Mesendoderm (in vitro differentiated cells): ENCODE data around the gene EPM2A.
"Not testable (repeated sequence)": the region's sequence is repeated elsewhere in the genome, so short reads cannot be mapped to it uniquely, and the experiment has no call there.

Experiments used
- DNase-seq: peaks from one replicate; pipeline ENCODE4 v3.0.0; 2013
- H2AK5ac ChIP-seq: 2 replicates; pipeline ENCODE4 v1.6.1; 2013; ENCODE audit warnings: low read length, inconsistent platforms
- H2BK120ac ChIP-seq: 2 replicates; pipeline ENCODE4 v1.6.1; 2013; ENCODE audit warnings: low read depth, mild to moderate bottlenecking, low read length, moderate library complexity, mixed read lengths
- H2BK15ac ChIP-seq: replicated peaks from 2 replicates; pipeline ENCODE4 v1.6.1; 2013; ENCODE audit warnings: low read depth, mild to moderate bottlenecking, moderate library complexity
- H2BK5ac ChIP-seq: 2 replicates; pipeline ENCODE4 v1.6.1; 2013; ENCODE audit warnings: low read length, inconsistent platforms
- H3K18ac ChIP-seq: 2 replicates; pipeline ENCODE4 v1.6.1; 2013; ENCODE audit warnings: mild to moderate bottlenecking, low read length, mixed read lengths
- H3K23ac ChIP-seq: one replicate; pipeline ENCODE4 v1.6.1; 2013; ENCODE audit warnings: low read length
- H3K27ac ChIP-seq: 2 replicates; pipeline ENCODE4 v1.5.1; 2013; ENCODE audit warnings: low read depth, mild to moderate bottlenecking, inconsistent platforms, low read length, moderate library complexity
- H3K27me3 ChIP-seq: 2 replicates; pipeline ENCODE4 v1.6.1; 2013; ENCODE audit warnings: low read length, control low read depth, mild to moderate bottlenecking, inconsistent platforms; ENCODE audit not compliant: insufficient read depth, poor library complexity
- H3K36me3 ChIP-seq: 2 replicates; pipeline ENCODE4 v1.6.1; 2013; ENCODE audit warnings: low read length, inconsistent platforms; ENCODE audit not compliant: control insufficient read depth, insufficient read depth
- H3K4ac ChIP-seq: one replicate; pipeline ENCODE4 v1.6.1; 2013; ENCODE audit warnings: low read depth, mild to moderate bottlenecking, low read length, moderate library complexity
- H3K4me1 ChIP-seq: 2 replicates; pipeline ENCODE4 v1.6.1; 2013; ENCODE audit warnings: low read depth, low read length, inconsistent platforms; ENCODE audit not compliant: control insufficient read depth
- H3K4me2 ChIP-seq: 2 replicates; pipeline ENCODE4 v1.6.1; 2013; ENCODE audit warnings: low read length
- H3K4me3 ChIP-seq: 2 replicates; pipeline ENCODE4 v1.5.1; 2013; ENCODE audit warnings: mild to moderate bottlenecking, low read length
- H3K56ac ChIP-seq: one replicate; pipeline ENCODE4 v1.6.1; 2013; ENCODE audit warnings: low read length
- H3K79me1 ChIP-seq: 2 replicates; pipeline ENCODE4 v1.6.1; 2013; ENCODE audit warnings: low read length, inconsistent platforms
- H3K79me2 ChIP-seq: 2 replicates; pipeline ENCODE4 v1.6.1; 2013; ENCODE audit warnings: mild to moderate bottlenecking, low read length; ENCODE audit not compliant: control insufficient read depth, insufficient read depth
- H3K9ac ChIP-seq: 2 replicates; pipeline ENCODE4 v1.6.1; 2013; ENCODE audit warnings: low read length, inconsistent platforms
- H4K5ac ChIP-seq: one replicate; pipeline ENCODE4 v1.6.1; 2013; ENCODE audit warnings: low read length
- H4K8ac ChIP-seq: one replicate; pipeline ENCODE4 v1.6.1; 2013; ENCODE audit warnings: low read depth, mild to moderate bottlenecking, control low read depth, low read length, moderate library complexity
- WGBS: extraction: QIAGEN DNeasy Blood & Tissue Kit; methylation state at CpG from one replicate; pipeline ENCODE4 v1.1.7; 2013; ENCODE audit warnings: low lambda C conversion rate, missing lambda C conversion rate; ENCODE audit not compliant: insufficient coverage; ENCODE audit errors: extremely low coverage; 5-methylcytosine and 5-hydroxymethylcytosine counted together

Gene EPM2A

DNA sequence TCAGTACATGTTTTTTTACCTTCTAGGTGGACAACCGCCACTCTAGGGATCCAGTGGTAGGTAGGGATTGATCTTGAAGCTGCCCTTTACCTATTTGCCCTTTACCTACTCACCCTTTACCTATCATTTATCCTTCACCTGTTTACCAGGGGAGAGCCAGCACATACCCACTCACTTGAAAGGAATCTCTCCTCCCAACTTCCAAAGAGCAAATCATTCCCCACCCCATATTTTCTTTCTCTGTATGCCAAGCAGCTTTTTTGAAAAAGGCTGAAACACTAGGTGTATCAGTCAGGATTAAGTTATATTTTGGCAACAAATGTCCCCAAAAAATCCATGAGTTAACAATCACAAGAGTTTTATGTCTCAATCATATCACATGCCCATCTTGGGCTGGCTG lies 10.5 kb upstream of the EPM2A start:
- Histone ChIP-seq H3K9ac (no peak overlapping the region), H4K8ac (no peak overlapping the region), H3K79me2 (no peaks in the 10 kb centered on the region), H3K4me2 (no peak overlapping the region), H3K36me3 (no peaks in the 10 kb centered on the region), H3K56ac (no peak overlapping the region), H2BK5ac (no peak overlapping the region), H3K27ac (no peak overlapping the region), H2BK120ac (no peak overlapping the region), H3K23ac (no peak overlapping the region), H3K4ac (no peak overlapping the region), H3K4me3 (no peak overlapping the region), H2BK15ac (no peak overlapping the region), H3K79me1 (no peaks in the 10 kb centered on the region), H3K4me1 (no peaks in the 10 kb centered on the region), H3K18ac (no peak overlapping the region), H3K27me3 (no peaks in the 10 kb centered on the region), H2AK5ac (no peak overlapping the region), H4K5ac (no peak overlapping the region)
- no CpG with 5 or more reads among the region's 1 CpG for WGBS
- no peak for DNase-seq

GRCh38 chr6:145744619-145745018 lies 9.3 kb upstream of the EPM2A start:
- Histone ChIP-seq H2AK5ac (no peak overlapping the region), H4K5ac (no peak overlapping the region), H2BK15ac (no peak overlapping the region), H3K9ac (no peak overlapping the region), H3K4ac (no peak overlapping the region), H3K79me2 (no peaks in the 10 kb centered on the region), H3K27me3 (no peaks in the 10 kb centered on the region), H3K4me1 (no peaks in the 10 kb centered on the region), H3K27ac (no peak overlapping the region), H3K36me3 (no peaks in the 10 kb centered on the region), H3K4me2 (no peak overlapping the region), H2BK5ac (no peak overlapping the region), H4K8ac (no peak overlapping the region), H3K56ac (no peak overlapping the region), H3K4me3 (no peak overlapping the region), H3K23ac (no peak overlapping the region), H3K18ac (no peak overlapping the region), H3K79me1 (no peaks in the 10 kb centered on the region), H2BK120ac (no peak overlapping the region)
- WGBS = no CpG with 5 or more reads among the region's 2 CpGs
- no peak for DNase-seq

DNA sequence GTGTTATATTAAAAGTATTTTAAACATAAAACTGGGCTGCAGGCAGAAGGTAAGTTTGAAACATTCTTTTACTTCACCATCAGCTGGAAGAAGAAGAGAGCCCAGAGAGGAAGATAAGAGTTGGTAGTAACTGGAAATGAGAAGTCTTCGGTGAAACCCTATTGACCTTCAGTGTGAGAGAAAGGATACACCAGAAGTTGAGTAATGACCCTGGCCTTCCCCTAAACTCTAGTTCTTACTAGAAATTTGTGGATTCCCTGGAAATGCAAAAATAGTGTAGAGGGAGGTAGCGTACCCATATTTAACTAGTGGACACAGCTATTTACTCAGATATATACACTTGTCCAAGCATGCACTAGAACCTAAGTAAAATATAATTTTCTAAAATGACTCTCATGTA lies 8.0 kb upstream of the EPM2A start:
- Histone ChIP-seq H3K36me3 (no peaks in the 10 kb centered on the region), H4K5ac (no peak overlapping the region), H3K27me3 (no peaks in the 10 kb centered on the region), H3K4ac (no peak overlapping the region), H4K8ac (no peak overlapping the region), H3K23ac (no peak overlapping the region), H3K4me2 (no peak overlapping the region), H3K27ac (no peak overlapping the region), H3K4me1 (no peaks in the 10 kb centered on the region), H3K18ac (no peak overlapping the region), H3K9ac (no peak overlapping the region), H2AK5ac (no peak overlapping the region), H2BK5ac (no peak overlapping the region), H3K4me3 (no peak overlapping the region), H3K56ac (no peak overlapping the region), H2BK15ac (no peak overlapping the region), H3K79me2 (no peaks in the 10 kb centered on the region), H3K79me1 (no peaks in the 10 kb centered on the region), H2BK120ac (no peak overlapping the region)
- WGBS = no CpG with 5 or more reads among the region's 2 CpGs
- no peak for DNase-seq

DNA sequence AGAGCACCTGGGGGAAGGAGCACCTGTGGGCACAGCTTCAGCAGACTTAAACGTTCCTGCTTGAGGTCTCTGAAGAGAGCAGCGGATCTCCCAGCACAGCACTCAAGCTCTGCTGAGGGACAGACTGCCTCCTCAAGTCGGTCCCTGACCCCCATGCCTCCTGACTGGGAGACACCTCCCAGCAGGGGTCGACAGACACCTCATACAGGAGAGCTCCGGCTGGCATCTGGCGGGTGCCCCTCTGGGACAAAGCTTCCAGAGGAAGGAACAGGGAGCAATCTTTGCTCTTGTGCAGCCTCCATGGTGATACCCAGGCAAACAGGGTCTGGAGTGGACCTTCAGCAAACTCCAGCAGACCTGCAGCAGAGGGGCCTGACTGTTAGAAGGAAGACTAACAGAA lies 7.2 kb upstream of the EPM2A start:
- not testable (repeated sequence) for H4K8ac ChIP-seq, H3K4me1 ChIP-seq, DNase-seq, H3K18ac ChIP-seq, H3K27me3 ChIP-seq, H3K9ac ChIP-seq, H3K23ac ChIP-seq, H2BK120ac ChIP-seq, H3K4me3 ChIP-seq, H4K5ac ChIP-seq, H3K4ac ChIP-seq, H3K4me2 ChIP-seq, H3K79me1 ChIP-seq, H2BK5ac ChIP-seq, H2AK5ac ChIP-seq, H3K36me3 ChIP-seq, H2BK15ac ChIP-seq, H3K56ac ChIP-seq, H3K79me2 ChIP-seq, H3K27ac ChIP-seq
- no CpG with 5 or more reads among the region's 6 CpGs for whole genome bisulfite sequencing

DNA sequence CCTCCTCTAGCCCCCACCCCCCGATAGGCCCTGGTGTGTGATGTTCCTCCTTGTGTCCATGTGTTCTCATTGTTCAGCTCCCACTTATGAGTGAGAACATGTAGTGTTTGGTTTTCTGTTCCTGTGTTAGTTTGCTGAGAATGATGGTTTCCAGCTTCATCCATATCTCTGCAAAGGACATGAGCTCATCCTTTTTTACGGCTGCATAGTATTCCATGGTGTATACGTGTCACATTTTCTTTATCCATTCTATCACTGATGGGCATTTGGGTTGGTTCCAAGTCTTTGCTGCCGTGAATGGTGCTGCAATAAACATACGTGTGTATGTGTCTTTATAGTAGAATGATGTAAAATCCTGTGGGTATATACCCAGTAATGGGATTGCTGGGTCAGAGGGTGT lies 4.4 kb upstream of the EPM2A start:
- not testable (repeated sequence) for H3K27me3 ChIP-seq, H4K8ac ChIP-seq, H3K4ac ChIP-seq, H3K9ac ChIP-seq, H3K27ac ChIP-seq, DNase-seq, H3K79me2 ChIP-seq, H3K4me2 ChIP-seq, H3K18ac ChIP-seq, H3K79me1 ChIP-seq, H2BK120ac ChIP-seq, H3K56ac ChIP-seq, H2BK5ac ChIP-seq, H3K4me1 ChIP-seq, H2AK5ac ChIP-seq, H4K5ac ChIP-seq, H3K36me3 ChIP-seq, H3K23ac ChIP-seq, H3K4me3 ChIP-seq, H2BK15ac ChIP-seq
- no CpG with 5 or more reads among the region's 5 CpGs for WGBS

GRCh38 chr6:145738265-145738664 lies 2.9 kb upstream of the EPM2A start:
- H2BK15ac ChIP-seq = no peak overlapping the region
- no peak overlapping the region for H2BK120ac ChIP-seq
- no peaks in the 10 kb centered on the region for H3K36me3 ChIP-seq
- no peak overlapping the region for H3K18ac ChIP-seq
- no peak overlapping the region for H3K56ac ChIP-seq
- H3K79me1 ChIP-seq = no peaks in the 10 kb centered on the region
- no peak overlapping the region for H3K4ac ChIP-seq
- H3K27ac ChIP-seq = no peak overlapping the region
- no peak overlapping the region for H3K23ac ChIP-seq
- no peak overlapping the region for H3K4me3 ChIP-seq
- H2AK5ac ChIP-seq = no peak overlapping the region
- DNase-seq = no peak
- no peaks in the 10 kb centered on the region for H3K79me2 ChIP-seq
- H3K9ac ChIP-seq = no peak overlapping the region
- H3K4me1 ChIP-seq = no peaks in the 10 kb centered on the region
- H4K8ac ChIP-seq = no peak overlapping the region
- no peak overlapping the region for H3K4me2 ChIP-seq
- no peaks in the 10 kb centered on the region for H3K27me3 ChIP-seq
- no peak overlapping the region for H4K5ac ChIP-seq
- no peak overlapping the region for H2BK5ac ChIP-seq
